HL-60 (cell line): Measurements from ENCODE around the gene MPZL3.

Experiments
- CTCF ChIP-seq: IDR thresholded peaks from one replicate; pipeline ENCODE4 v1.5.1; 2011; ENCODE audit warnings: low read length, control low read depth, inconsistent platforms; ENCODE audit not compliant: insufficient read depth
- GABPA ChIP-seq: IDR thresholded peaks from 2 replicates; pipeline ENCODE4 v1.6.1; 2012; ENCODE audit warnings: low read depth
- POLR2AphosphoS5 ChIP-seq: IDR thresholded peaks from 2 replicates; pipeline ENCODE4 v1.6.1; 2012; ENCODE audit warnings: low read depth
- REST ChIP-seq: IDR thresholded peaks from 2 replicates; pipeline ENCODE4 v1.6.1; 2012; ENCODE audit warnings: low read depth; ENCODE audit not compliant: insufficient replicate concordance
- SPI1 ChIP-seq: IDR thresholded peaks from 2 replicates; pipeline ENCODE4 v1.6.1; 2012; ENCODE audit warnings: low read depth, mild to moderate bottlenecking, borderline replicate concordance

GRCh38 chr11:118186346-118187107 is 65.6 kb downstream of the MPZL3 start:
- TF ChIP-seq CTCF (no peak), POLR2AphosphoS5 (no peak; the same call in 1 of the 2 replicates), REST (no peak), GABPA (peak; percentile 28; the same call in 1 of the 2 replicates), SPI1 (peak; percentile 99)
